Measurements from ENCODE around the gene COL19A1. TPM values are rescaled to one million over a fixed set of nuclear protein-coding genes. Genes with fewer than 3 reads are reported as not detected.

The COL19A1 gene
- total and polyA plus RNA-seq, 5 experiments from 2014 or later = 0.02 to 2.1 (median 0.95) TPM; not detected in 1

- DNase-seq (no peak), ATAC-seq (no peak)
- Mint-ChIP-seq H3K36me3 (no peaks in the 10 kb centered on the region), H3K27me3 (peaks cover 0 to 3% (median 0%) of the 10 kb centered on the region in 5 donors), H3K27ac (no peak overlapping the region), H3K9me3 (no peaks in the 10 kb centered on the region), H3K4me3 (no peak overlapping the region), H3K4me1 (no peaks in the 10 kb centered on the region)
- POLR2A ChIA-PET = no interaction called here
Measured at GRCh38 chr6:70134542-70134941, 268.2 kb downstream of the COL19A1 start.

DNA sequence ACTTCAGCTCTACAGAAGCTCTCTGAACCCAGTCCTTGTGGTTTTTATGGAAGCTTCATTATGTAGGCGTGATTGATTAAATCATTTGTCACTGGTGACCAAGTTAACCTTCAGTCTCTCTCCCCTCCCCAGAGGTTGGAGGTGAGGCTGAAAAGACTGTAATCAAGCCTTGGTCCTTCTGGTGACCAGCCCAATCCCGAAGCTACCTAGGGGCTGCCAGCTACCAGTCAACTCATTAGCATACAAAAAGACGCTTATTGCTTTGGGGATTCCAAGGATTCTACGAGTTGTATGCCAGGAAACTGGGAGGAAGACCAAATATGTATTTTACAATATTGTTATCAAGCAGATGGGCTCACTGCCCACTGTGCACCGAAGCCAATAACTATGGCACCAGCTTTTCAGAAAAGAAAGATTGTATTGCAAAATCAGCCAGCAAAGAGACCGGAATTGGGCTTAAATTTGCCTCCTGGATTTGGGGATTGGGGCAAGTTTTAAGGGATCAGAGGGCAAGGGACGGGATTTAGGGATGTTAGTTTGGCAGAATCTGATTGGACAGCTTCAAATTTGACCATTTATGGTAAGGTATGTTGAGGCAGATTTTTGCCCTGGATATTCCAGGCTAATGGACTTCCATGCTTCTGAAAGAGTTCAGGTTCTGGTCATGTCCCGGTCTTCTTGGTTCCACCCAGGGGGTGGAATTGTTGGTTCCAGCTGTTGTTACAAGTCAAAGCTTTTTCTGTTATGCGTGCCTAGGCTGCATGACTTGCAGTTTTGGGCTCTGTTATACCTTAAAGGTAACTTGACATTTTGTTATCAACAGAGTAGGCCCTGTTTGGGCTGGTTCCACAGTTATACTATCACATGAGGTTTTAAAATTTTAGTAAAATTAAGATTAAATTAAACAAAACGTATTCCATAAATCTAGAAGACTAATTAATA lies 269.1 kb downstream of the COL19A1 start:
- ATAC-seq = no peak
- Mint-ChIP-seq H3K4me1 (no peaks in the 10 kb centered on the region), H3K27me3 (peaks cover 0 to 3% (median 0%) of the 10 kb centered on the region in 5 donors), H3K27ac (no peak overlapping the region), H3K4me3 (no peak overlapping the region), H3K9me3 (no peaks in the 10 kb centered on the region), H3K36me3 (no peaks in the 10 kb centered on the region)
- POLR2A ChIA-PET = no interaction called here
- no peak for DNase-seq

GRCh38 chr6:70136996-70137395 lies 270.6 kb downstream of the COL19A1 start:
- no peak for ATAC-seq
- Mint-ChIP-seq H3K4me3 (no peak overlapping the region), H3K4me1 (no peaks in the 10 kb centered on the region), H3K27ac (no peak overlapping the region), H3K9me3 (no peaks in the 10 kb centered on the region), H3K36me3 (no peaks in the 10 kb centered on the region), H3K27me3 (peaks cover 0 to 3% (median 0%) of the 10 kb centered on the region in 5 donors)
- no peak for DNase-seq
- POLR2A ChIA-PET = no interaction called here

GRCh38 chr6:70140496-70140895 lies 274.1 kb downstream of the COL19A1 start:
- DNase-seq (no peak), ATAC-seq (no peak)
- Mint-ChIP-seq H3K27me3 (peaks cover 0 to 12% (median 1%) of the 10 kb centered on the region in 5 donors), H3K4me1 (no peaks in the 10 kb centered on the region), H3K9me3 (peaks cover 0 to 5% (median 0%) of the 10 kb centered on the region in 9 donors), H3K36me3 (peaks cover 0 to 4% (median 0%) of the 10 kb centered on the region in 3 donors), H3K4me3 (no peak overlapping the region), H3K27ac (no peak overlapping the region)
- POLR2A ChIA-PET = no interaction called here

DNA sequence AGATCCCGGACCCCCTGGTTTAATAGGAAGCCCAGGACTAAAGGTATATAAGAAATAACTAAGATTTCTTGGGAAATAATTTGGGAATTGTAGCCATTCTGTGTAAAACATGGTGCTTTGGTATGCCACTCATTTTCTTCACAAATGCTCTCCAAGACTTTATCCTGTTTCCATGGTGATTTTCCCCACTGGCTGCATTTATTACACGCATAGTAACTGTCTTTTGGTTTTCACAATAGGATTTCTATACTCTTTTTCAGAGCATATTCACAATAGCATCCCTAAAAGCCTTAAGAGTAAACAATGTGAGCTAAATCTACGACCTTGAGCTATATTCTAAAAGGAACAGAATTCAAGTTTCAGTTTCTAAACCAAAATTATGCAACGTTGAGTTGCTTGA lies 275.7 kb downstream of the COL19A1 start:
- Mint-ChIP-seq H3K4me1 (no peaks in the 10 kb centered on the region), H3K4me3 (no peak overlapping the region), H3K36me3 (peaks cover 0 to 4% (median 0%) of the 10 kb centered on the region in 3 donors), H3K27ac (no peak overlapping the region), H3K9me3 (peaks cover 0 to 5% (median 0%) of the 10 kb centered on the region in 9 donors), H3K27me3 (peaks cover 0 to 12% (median 1%) of the 10 kb centered on the region in 5 donors)
- no peak for DNase-seq
- POLR2A ChIA-PET = no interaction called here
- no peak for ATAC-seq

GRCh38 chr6:70145178-70145577 lies 278.8 kb downstream of the COL19A1 start:
- Mint-ChIP-seq H3K27ac (no peak overlapping the region), H3K4me1 (no peaks in the 10 kb centered on the region), H3K9me3 (peaks cover 0 to 5% (median 0%) of the 10 kb centered on the region in 9 donors), H3K27me3 (peaks cover 0 to 12% (median 3%) of the 10 kb centered on the region in 5 donors), H3K36me3 (peaks cover 0 to 4% (median 0%) of the 10 kb centered on the region in 3 donors), H3K4me3 (no peak overlapping the region)
- POLR2A ChIA-PET = no interaction called here
- DNase-seq (no peak), ATAC-seq (no peak)

- Mint-ChIP-seq H3K27me3 (peaks cover 0 to 7% (median 3%) of the 10 kb centered on the region in 5 donors), H3K27ac (no peak overlapping the region), H3K9me3 (peaks cover 0 to 5% (median 0%) of the 10 kb centered on the region in 9 donors), H3K36me3 (peaks cover 0 to 4% (median 0%) of the 10 kb centered on the region in 3 donors), H3K4me1 (no peaks in the 10 kb centered on the region), H3K4me3 (no peak overlapping the region)
- POLR2A ChIA-PET = no interaction called here
- ATAC-seq = no peak
- DNase-seq = no peak
Measured at GRCh38 chr6:70149209-70149788, 282.9 kb downstream of the COL19A1 start.

- Mint-ChIP-seq H3K4me1 (no peaks in the 10 kb centered on the region), H3K36me3 (no peaks in the 10 kb centered on the region), H3K9me3 (no peaks in the 10 kb centered on the region), H3K27ac (no peak overlapping the region), H3K4me3 (no peak overlapping the region), H3K27me3 (peaks cover 0 to 7% (median 0%) of the 10 kb centered on the region in 5 donors)
- POLR2A ChIA-PET = no interaction called here
- ATAC-seq (no peak), DNase-seq (no peak)
Measured at GRCh38 chr6:70150521-70150920, 284.2 kb downstream of the COL19A1 start.

GRCh38 chr6:70151616-70152015 lies 285.3 kb downstream of the COL19A1 start:
- POLR2A ChIA-PET = no interaction called here
- Mint-ChIP-seq H3K4me1 (no peaks in the 10 kb centered on the region), H3K36me3 (no peaks in the 10 kb centered on the region), H3K4me3 (no peak overlapping the region), H3K27ac (no peak overlapping the region), H3K27me3 (peaks cover 0 to 7% (median 0%) of the 10 kb centered on the region in 5 donors), H3K9me3 (no peaks in the 10 kb centered on the region)
- no peak for ATAC-seq
- DNase-seq = no peak

DNA sequence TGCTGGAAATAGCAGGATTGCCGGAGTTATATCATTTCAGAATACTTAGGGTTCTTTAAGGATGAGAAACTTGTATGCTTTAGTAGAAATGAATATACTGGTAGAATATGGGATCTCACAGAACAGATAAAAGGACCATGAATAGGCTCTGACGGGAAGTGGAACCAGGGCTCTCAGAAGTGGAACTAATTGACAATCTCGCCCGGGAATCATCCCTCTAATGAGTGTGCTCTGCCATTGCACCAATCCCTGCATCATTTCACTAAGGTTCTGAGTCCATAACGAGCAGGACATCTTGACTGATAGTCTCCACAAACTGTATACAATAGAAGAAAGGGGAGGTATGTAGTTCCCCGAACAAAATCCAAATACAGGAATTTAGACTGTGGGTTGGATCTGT lies 286.4 kb downstream of the COL19A1 start:
- Mint-ChIP-seq H3K9me3 (no peaks in the 10 kb centered on the region), H3K4me3 (no peak overlapping the region), H3K27ac (no peak overlapping the region), H3K4me1 (no peaks in the 10 kb centered on the region), H3K36me3 (no peaks in the 10 kb centered on the region), H3K27me3 (peaks cover 0 to 2% (median 0%) of the 10 kb centered on the region in 5 donors)
- DNase-seq (no peak), ATAC-seq (no peak)
- POLR2A ChIA-PET = no interaction called here

DNA sequence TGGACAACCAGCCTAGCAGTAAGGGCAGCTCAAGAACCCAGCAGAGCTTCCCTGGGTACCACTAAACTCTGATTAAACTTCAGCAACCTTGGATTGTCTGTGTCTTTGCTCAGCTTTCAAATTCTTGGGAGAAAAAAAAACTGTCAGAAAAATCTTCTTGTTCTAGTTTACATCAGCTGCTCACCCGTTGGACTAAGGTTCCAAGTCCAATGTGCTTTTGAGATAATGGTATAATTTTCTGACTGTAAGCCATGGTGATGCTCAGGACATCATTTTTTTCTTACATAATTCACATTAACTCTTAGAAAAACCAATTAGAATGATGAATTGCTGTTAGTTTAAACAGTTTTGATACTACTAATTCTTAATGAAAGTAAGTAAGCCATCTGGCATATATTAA lies 290.7 kb downstream of the COL19A1 start:
- ATAC-seq (no peak), DNase-seq (no peak)
- no peaks in the 10 kb centered on the region for H3K4me1 Mint-ChIP-seq
- H3K27me3 Mint-ChIP-seq = peaks cover 0 to 10% (median 0%) of the 10 kb centered on the region in 5 donors
- H3K9me3 Mint-ChIP-seq = no peaks in the 10 kb centered on the region
- POLR2A ChIA-PET = no interaction called here
- no peak overlapping the region for H3K27ac Mint-ChIP-seq
- no peaks in the 10 kb centered on the region for H3K36me3 Mint-ChIP-seq
- no peak overlapping the region for H3K4me3 Mint-ChIP-seq

- no peak for ATAC-seq
- Mint-ChIP-seq H3K27ac (no peak overlapping the region), H3K4me1 (no peaks in the 10 kb centered on the region), H3K4me3 (no peak overlapping the region), H3K27me3 (peaks cover 1 to 10% (median 7%) of the 10 kb centered on the region in 5 donors), H3K9me3 (peaks cover 0 to 3% (median 0%) of the 10 kb centered on the region in 9 donors), H3K36me3 (peaks cover 0 to 5% (median 1%) of the 10 kb centered on the region in 3 donors)
- POLR2A ChIA-PET = no interaction called here
- no peak for DNase-seq
Measured at GRCh38 chr6:70160276-70160675, 293.9 kb downstream of the COL19A1 start.

GRCh38 chr6:70162972-70163371 lies 296.6 kb downstream of the COL19A1 start:
- peaks cover 0 to 5% (median 1%) of the 10 kb centered on the region in 3 donors for H3K36me3 Mint-ChIP-seq
- H3K4me3 Mint-ChIP-seq = no peak overlapping the region
- peaks cover 8 to 33% (median 17%) of the 10 kb centered on the region in 5 donors for H3K27me3 Mint-ChIP-seq
- no peak for DNase-seq
- POLR2A ChIA-PET = no interaction called here
- H3K27ac Mint-ChIP-seq = no peak overlapping the region
- peaks cover 0 to 8% (median 2%) of the 10 kb centered on the region in 4 donors for H3K4me1 Mint-ChIP-seq
- peaks cover 0 to 3% (median 0%) of the 10 kb centered on the region in 9 donors for H3K9me3 Mint-ChIP-seq
- no peak for ATAC-seq
